GM23338 (cell line): ENCODE results near the gene MTHFS. TPM values are rescaled to one million over a fixed set of nuclear protein-coding genes. Genes with fewer than 3 reads are reported as not detected.
"Not testable (repeated sequence)": the region's sequence is repeated elsewhere in the genome, so short reads cannot be mapped to it uniquely, and the experiment has no call there.

Source experiments
- ATAC-seq: fragments of 200-7000 bp; cut with Tn5 transposase; 3 replicates; pipeline ENCODE4 v1.9.1; 2020
- DNase-seq: peaks from one replicate; pipeline ENCODE4 v3.0.0-alpha.2; 2015; ENCODE audit warnings: low spot score
- H2AFZ ChIP-seq: fragments of 200-600 bp; sonication (generic); 2 replicates; pipeline ENCODE4 v1.8.0; 2016; ENCODE audit warnings: antibody characterized with exemption, mild to moderate bottlenecking, moderate library complexity
- H3F3A ChIP-seq: fragments of 200-600 bp; sonication (generic); replicated peaks from 2 replicates; pipeline ENCODE4 v1.8.0; 2017; ENCODE audit warnings: antibody characterized with exemption, mixed run types, low read depth
- H3K27ac ChIP-seq: fragments of 200-600 bp; sonication (generic); 2 replicates; pipeline ENCODE4 v1.6.1; 2016; ENCODE audit warnings: low read depth
- H3K27me3 ChIP-seq: fragments of 200-600 bp; sonication (generic); 2 replicates; pipeline ENCODE4 v1.8.0; 2016; ENCODE audit warnings: mild to moderate bottlenecking, mixed run types, moderate library complexity; ENCODE audit not compliant: insufficient read depth
- H3K36me3 ChIP-seq: fragments of 200-600 bp; sonication (generic); 2 replicates; pipeline ENCODE4 v1.8.0; 2016; ENCODE audit warnings: mild to moderate bottlenecking; ENCODE audit not compliant: insufficient read depth
- H3K4me1 ChIP-seq: fragments of 200-600 bp; sonication (generic); 2 replicates; pipeline ENCODE4 v1.8.0; 2016; ENCODE audit warnings: mild to moderate bottlenecking, moderate library complexity; ENCODE audit not compliant: insufficient read depth
- H3K4me2 ChIP-seq: fragments of 200-600 bp; sonication (generic); 2 replicates; pipeline ENCODE4 v1.7.1; 2017; ENCODE audit warnings: mixed run types
- H3K4me3 ChIP-seq: fragments of 200-600 bp; sonication (generic); 2 replicates; pipeline ENCODE4 v1.6.1; 2016; ENCODE audit warnings: mixed run types
- H3K79me2 ChIP-seq: fragments of 200-600 bp; sonication (generic); replicated peaks from 2 replicates; pipeline ENCODE4 v1.8.0; 2017; ENCODE audit warnings: mild to moderate bottlenecking; ENCODE audit not compliant: insufficient read depth
- H3K9me2 ChIP-seq: fragments of 200-600 bp; sonication (generic); 2 replicates; pipeline ENCODE4 v1.8.0; 2017; ENCODE audit not compliant: insufficient read depth
- H4K20me1 ChIP-seq: fragments of 200-600 bp; sonication (generic); replicated peaks from 2 replicates; pipeline ENCODE4 v1.8.0; 2017; ENCODE audit warnings: mild to moderate bottlenecking; ENCODE audit not compliant: insufficient read depth
- H3K27ac Mint-ChIP-seq: 2 replicates; pipeline ENCODE4 v1.8.0; 2020; ENCODE audit warnings: inconsistent platforms, mild to moderate bottlenecking, moderate library complexity, mixed read lengths
- H3K27me3 Mint-ChIP-seq: 3 replicates; pipeline ENCODE4 v1.8.0; 2022; ENCODE audit warnings: low read depth, mild to moderate bottlenecking, moderate library complexity, mixed read lengths, inconsistent platforms; ENCODE audit not compliant: insufficient read depth, poor library complexity
- H3K36me3 Mint-ChIP-seq: 3 replicates; pipeline ENCODE4 v1.8.0; 2021; ENCODE audit warnings: low read depth, mild to moderate bottlenecking, inconsistent platforms, moderate library complexity, mixed read lengths
- H3K4me1 Mint-ChIP-seq: 3 replicates; pipeline ENCODE4 v1.8.0; 2020; ENCODE audit warnings: mild to moderate bottlenecking, inconsistent platforms, mixed read lengths
- H3K4me3 Mint-ChIP-seq: 3 replicates; pipeline ENCODE4 v1.8.0; 2021; ENCODE audit warnings: moderate library complexity, mild to moderate bottlenecking, inconsistent platforms, mixed read lengths
- H3K9me3 Mint-ChIP-seq: 3 replicates; pipeline ENCODE4 v1.8.0; 2020; ENCODE audit warnings: moderate library complexity, mild to moderate bottlenecking, inconsistent platforms, mixed read lengths
- EZH2 ChIP-seq: fragments of 200-600 bp; sonication (generic); IDR thresholded peaks from one replicate; pipeline ENCODE4 v1.8.0; 2017; ENCODE audit warnings: antibody characterized with exemption, mild to moderate bottlenecking, low read depth; ENCODE audit not compliant: unreplicated experiment
- NANOG ChIP-seq: IDR thresholded peaks from 2 replicates; pipeline ENCODE4 v1.6.1; 2016; ENCODE audit warnings: antibody characterized with exemption, borderline replicate concordance
- ZNF114 ChIP-seq: fragments of 250-450 bp; sonication (Bioruptor Pico); IDR thresholded peaks from 2 replicates; pipeline ENCODE4 v1.5.0; 2020; ENCODE audit warnings: mild to moderate bottlenecking, moderate library complexity
- polyA plus RNA-seq: library from polyadenylated mRNA; unstranded; fragments of >200 nt; fragmentation: Nextera tagmentation; extraction: Ambion mirVana; gene quantifications from 2 replicates; pipeline ENCODE4 v1.2.1, GENCODE V29; 2016
- total RNA-seq: library from RNA; depleted of rRNA; stranded (reverse); fragments of >200 nt; shearing (Covaris generic); gene quantifications from 2 replicates; pipeline ENCODE4 v1.2.3, GENCODE V29; 2014
- TF ChIP-seq, protein P1 (sequence below): fragments of 250-450 bp; sonication (Bioruptor Pico); IDR thresholded peaks from 2 replicates; pipeline ENCODE4 v1.5.0; 2020; ENCODE audit warnings: mild to moderate bottlenecking, moderate library complexity

The MTHFS gene
- total and polyA plus RNA-seq, 2 experiments from 2014 or later: 33.2 to 62.0 TPM

DNA sequence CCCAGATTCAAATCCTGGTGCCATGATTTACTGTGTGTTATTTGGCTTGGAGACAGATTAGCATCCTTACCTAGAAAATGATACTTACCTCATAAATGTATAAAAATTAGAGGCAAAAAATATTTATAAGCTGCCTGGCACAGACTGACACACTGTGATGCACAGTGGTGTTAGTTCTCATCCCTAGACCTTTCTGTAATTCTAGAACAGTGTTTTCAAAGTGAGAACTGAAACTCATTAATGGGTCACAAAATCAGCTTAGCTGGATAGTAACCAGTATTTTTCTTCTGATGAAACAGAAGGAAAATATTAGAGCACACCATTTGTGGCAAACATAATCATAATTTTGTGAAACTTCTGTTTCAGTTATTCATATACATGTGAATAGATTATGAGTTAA is 17.9 kb upstream of the MTHFS start:
- no peaks in the 10 kb centered on the region for H3K4me1 Mint-ChIP-seq
- no peak for ATAC-seq
- H3K4me1 ChIP-seq: no peaks in the 10 kb centered on the region

DNA sequence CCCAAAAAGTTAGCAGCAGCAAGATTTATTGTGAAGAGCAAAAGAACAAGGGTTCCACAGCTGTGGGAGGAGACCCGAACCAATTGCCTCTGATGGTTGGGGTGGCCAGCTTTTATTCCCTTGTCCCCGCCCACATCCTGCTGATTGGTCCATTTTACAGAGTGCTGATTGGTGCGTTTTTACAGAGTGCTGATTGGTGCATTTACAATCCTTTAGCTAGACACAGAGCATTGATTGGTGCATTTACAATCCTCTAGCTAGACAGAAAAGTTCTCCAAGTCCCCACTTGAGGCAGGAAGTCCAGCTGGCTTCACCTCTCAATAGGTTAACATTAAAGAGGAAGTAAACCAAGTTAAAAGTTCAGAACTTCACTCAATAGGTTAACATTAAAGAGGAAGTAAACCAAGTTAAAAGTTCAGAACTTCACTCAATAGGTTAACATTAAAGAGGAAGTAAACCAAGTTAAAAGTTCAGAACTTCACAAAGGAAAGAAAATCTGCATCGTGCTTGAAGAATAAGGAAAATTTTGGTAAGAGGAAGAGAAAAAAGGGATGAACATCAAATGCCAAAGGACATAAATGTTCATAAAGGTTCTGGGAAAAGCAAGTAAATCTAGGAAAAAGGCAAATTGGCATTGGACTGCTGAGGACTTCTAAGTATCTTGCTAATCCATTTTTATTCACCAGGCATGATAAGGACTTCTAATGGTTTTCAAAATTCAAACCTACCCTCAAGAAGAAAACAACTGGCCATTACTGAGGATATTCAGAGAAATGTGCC is 12.9 kb upstream of the MTHFS start:
- not testable (repeated sequence) for H3K27ac Mint-ChIP-seq, H3K4me3 ChIP-seq, H4K20me1 ChIP-seq, DNase-seq, H3K9me2 ChIP-seq, H3K27me3 ChIP-seq, H2AFZ ChIP-seq, H3F3A ChIP-seq, H3K27ac ChIP-seq, H3K4me1 ChIP-seq, ATAC-seq, H3K27me3 Mint-ChIP-seq, H3K36me3 ChIP-seq, H3K4me1 Mint-ChIP-seq, H3K4me3 Mint-ChIP-seq, H3K4me2 ChIP-seq
- peaks cover 27% of the 10 kb centered on the region for H3K9me3 Mint-ChIP-seq
- peaks cover 78% of the 10 kb centered on the region for H3K36me3 Mint-ChIP-seq
- peaks cover 36% of the 10 kb centered on the region for H3K79me2 ChIP-seq

More for the DNA sequence above, 17.9 kb upstream of the MTHFS start:
- H3K36me3 Mint-ChIP-seq: peaks cover 98% of the 10 kb centered on the region
- H3K27ac Mint-ChIP-seq: no peak overlapping the region
- no peak overlapping the region for H3K4me3 Mint-ChIP-seq
- TF ChIP-seq EZH2 (no peak), NANOG (no peak), ZNF114 (no peak)
- TF ChIP-seq, protein P1, sequence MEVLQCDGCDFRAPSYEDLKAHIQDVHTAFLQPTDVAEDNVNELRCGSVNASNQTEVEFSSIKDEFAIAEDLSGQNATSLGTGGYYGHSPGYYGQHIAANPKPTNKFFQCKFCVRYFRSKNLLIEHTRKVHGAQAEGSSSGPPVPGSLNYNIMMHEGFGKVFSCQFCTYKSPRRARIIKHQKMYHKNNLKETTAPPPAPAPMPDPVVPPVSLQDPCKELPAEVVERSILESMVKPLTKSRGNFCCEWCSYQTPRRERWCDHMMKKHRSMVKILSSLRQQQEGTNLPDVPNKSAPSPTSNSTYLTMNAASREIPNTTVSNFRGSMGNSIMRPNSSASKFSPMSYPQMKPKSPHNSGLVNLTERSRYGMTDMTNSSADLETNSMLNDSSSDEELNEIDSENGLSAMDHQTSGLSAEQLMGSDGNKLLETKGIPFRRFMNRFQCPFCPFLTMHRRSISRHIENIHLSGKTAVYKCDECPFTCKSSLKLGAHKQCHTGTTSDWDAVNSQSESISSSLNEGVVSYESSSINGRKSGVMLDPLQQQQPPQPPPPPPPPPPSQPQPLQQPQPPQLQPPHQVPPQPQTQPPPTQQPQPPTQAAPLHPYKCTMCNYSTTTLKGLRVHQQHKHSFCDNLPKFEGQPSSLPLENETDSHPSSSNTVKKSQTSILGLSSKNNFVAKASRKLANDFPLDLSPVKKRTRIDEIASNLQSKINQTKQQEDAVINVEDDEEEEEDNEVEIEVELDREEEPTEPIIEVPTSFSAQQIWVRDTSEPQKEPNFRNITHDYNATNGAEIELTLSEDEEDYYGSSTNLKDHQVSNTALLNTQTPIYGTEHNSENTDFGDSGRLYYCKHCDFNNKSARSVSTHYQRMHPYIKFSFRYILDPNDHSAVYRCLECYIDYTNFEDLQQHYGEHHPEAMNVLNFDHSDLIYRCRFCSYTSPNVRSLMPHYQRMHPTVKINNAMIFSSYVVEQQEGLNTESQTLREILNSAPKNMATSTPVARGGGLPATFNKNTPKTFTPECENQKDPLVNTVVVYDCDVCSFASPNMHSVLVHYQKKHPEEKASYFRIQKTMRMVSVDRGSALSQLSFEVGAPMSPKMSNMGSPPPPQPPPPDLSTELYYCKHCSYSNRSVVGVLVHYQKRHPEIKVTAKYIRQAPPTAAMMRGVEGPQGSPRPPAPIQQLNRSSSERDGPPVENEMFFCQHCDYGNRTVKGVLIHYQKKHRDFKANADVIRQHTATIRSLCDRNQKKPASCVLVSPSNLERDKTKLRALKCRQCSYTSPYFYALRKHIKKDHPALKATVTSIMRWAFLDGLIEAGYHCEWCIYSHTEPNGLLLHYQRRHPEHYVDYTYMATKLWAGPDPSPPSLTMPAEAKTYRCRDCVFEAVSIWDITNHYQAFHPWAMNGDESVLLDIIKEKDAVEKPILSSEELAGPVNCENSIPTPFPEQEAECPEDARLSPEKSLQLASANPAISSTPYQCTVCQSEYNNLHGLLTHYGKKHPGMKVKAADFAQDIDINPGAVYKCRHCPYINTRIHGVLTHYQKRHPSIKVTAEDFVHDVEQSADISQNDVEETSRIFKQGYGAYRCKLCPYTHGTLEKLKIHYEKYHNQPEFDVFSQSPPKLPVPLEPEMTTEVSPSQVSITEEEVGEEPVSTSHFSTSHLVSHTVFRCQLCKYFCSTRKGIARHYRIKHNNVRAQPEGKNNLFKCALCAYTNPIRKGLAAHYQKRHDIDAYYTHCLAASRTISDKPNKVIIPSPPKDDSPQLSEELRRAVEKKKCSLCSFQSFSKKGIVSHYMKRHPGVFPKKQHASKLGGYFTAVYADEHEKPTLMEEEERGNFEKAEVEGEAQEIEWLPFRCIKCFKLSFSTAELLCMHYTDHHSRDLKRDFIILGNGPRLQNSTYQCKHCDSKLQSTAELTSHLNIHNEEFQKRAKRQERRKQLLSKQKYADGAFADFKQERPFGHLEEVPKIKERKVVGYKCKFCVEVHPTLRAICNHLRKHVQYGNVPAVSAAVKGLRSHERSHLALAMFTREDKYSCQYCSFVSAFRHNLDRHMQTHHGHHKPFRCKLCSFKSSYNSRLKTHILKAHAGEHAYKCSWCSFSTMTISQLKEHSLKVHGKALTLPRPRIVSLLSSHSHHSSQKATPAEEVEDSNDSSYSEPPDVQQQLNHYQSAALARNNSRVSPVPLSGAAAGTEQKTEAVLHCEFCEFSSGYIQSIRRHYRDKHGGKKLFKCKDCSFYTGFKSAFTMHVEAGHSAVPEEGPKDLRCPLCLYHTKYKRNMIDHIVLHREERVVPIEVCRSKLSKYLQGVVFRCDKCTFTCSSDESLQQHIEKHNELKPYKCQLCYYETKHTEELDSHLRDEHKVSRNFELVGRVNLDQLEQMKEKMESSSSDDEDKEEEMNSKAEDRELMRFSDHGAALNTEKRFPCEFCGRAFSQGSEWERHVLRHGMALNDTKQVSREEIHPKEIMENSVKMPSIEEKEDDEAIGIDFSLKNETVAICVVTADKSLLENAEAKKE: no peak
- Histone ChIP-seq H3K9me2 (no peaks in the 10 kb centered on the region), H4K20me1 (no peaks in the 10 kb centered on the region), H2AFZ (no peak overlapping the region), H3K79me2 (peaks cover 63% of the 10 kb centered on the region), H3F3A (no peaks in the 10 kb centered on the region), H3K27me3 (no peaks in the 10 kb centered on the region), H3K27ac (no peak overlapping the region), H3K4me2 (no peak overlapping the region), H3K4me3 (no peak overlapping the region), H3K36me3 (peaks cover 38% of the 10 kb centered on the region)
- no peaks in the 10 kb centered on the region for H3K27me3 Mint-ChIP-seq
- no peak for DNase-seq
- H3K9me3 Mint-ChIP-seq: peaks cover 76% of the 10 kb centered on the region
